ENCODE data around the gene DCDC2B. TPM values are rescaled to one million over a fixed set of nuclear protein-coding genes. Genes with fewer than 3 reads are reported as not detected.
A peak's percentile ranks its signal among the peaks of the same experiment; 100 is the strongest.

DCDC2B gene
- total and polyA plus RNA-seq, 9 of the 15 experiments (the other 6 are each of a cell fraction or from before 2014, with no cell fraction given), result not detected

- TF ChIP-seq ZNF395 (CRISPR knock-in tag; IDR thresholded peaks at IDR 0.05) (no peak), RBFOX2 (IDR thresholded peaks at IDR 0.05; ENCODE audit: low read depth, low read length) (peak; percentile 90), ZNF518B (CRISPR knock-in tag; IDR thresholded peaks at IDR 0.05) (no peak), ZNF785 (CRISPR knock-in tag; IDR thresholded peaks at IDR 0.05) (no peak), HMGN3 (IDR thresholded peaks at IDR 0.05; ENCODE audit: borderline replicate concordance, extremely low read depth, insufficient read length, low read depth, low read length) (peak; percentile 79), JUN (IDR thresholded peaks at IDR 0.05; ENCODE audit: borderline replicate concordance, low read depth, low read length) (peak; percentile 65; the same call in 1 of the 2 replicates), JUN (CRISPR knock-in tag; IDR thresholded peaks at IDR 0.05; ENCODE audit: borderline replicate concordance) (peak; percentile 74; the same call in 1 of the 2 replicates), CBFA2T3 (IDR thresholded peaks at IDR 0.05) (no peak), CBFA2T2 (conservative IDR thresholded peaks at IDR 0.05) (no peak), MBD2 (IDR thresholded peaks at IDR 0.05; ENCODE audit: borderline replicate concordance, low read depth) (peak; percentile 92), SRSF9 (IDR thresholded peaks at IDR 0.05; ENCODE audit: borderline replicate concordance, low read depth, low read length) (no peak), ADNP (tag; IDR thresholded peaks at IDR 0.05) (no peak), SREBF1 (IDR thresholded peaks at IDR 0.05; ENCODE audit: borderline replicate concordance, low read depth, low read length) (no peak), POLR2A (conservative IDR thresholded peaks at IDR 0.05) (peak; percentile 94), C11orf30 (IDR thresholded peaks at IDR 0.05; ENCODE audit: low read depth) (peak; percentile 98), SAFB2 (IDR thresholded peaks at IDR 0.05; ENCODE audit: borderline replicate concordance, low read depth, low read length, severe bottlenecking) (no peak), ZNF217 (CRISPR knock-in tag; IDR thresholded peaks at IDR 0.05) (0 out of 2 replicates have a peak, but pooled peaks have one; percentile 67), MEIS2 (IDR thresholded peaks at IDR 0.05; ENCODE audit: partially characterized antibody) (peak; percentile 87), JUND (IDR thresholded peaks at IDR 0.05; ENCODE audit: borderline replicate concordance, low read depth, low read length) (peak; percentile 73), JUND (tag; IDR thresholded peaks at IDR 0.05; ENCODE audit: borderline replicate concordance, low read depth, low read length) (no peak; the same call in 2 of the 3 replicates), NELFE (IDR thresholded peaks at IDR 0.05; ENCODE audit: insufficient read depth, insufficient read length) (no peak)
These were observed 3.2 kb upstream of the DCDC2B start, which contains the start of gene IQCC (continued) for GRCh38 chr1:32205401-32206370.

Data from K562 (cell line).